ENCODE measurements around the gene NUMA1. TPM values are rescaled to one million over a fixed set of nuclear protein-coding genes. Genes with fewer than 3 reads are reported as not detected.

NUMA1 gene
- total RNA-seq, 2 experiments from 2014 or later, result 156 to 221 TPM

DNA sequence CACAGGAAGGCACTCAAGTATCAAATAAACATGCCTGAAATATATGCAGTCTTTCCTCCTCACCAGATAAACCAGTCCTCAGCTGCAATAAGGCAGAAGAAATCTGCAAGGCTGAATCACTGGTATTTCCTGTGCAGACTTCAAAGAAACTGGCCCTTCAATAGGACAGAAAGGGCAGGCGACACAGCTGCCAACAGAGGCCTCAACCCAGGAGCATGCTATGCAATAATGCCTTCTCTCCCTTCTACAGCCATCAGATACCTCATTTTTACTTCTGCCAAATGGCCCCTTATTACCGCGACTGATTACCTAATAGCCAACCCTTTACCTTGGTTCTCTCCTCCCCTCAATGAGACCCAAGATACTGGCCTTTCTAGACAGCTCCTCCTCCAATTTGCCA is 8.0 kb downstream of the NUMA1 start:
- Mint-ChIP-seq H3K9me3 (ENCODE audit: low read depth) (no peaks in the 10 kb centered on the region), H3K4me1 (peaks cover 53% of the 10 kb centered on the region), H3K27ac (no peak overlapping the region), H3K4me3 (no peak overlapping the region), H3K27me3 (no peaks in the 10 kb centered on the region), H3K36me3 (peaks cover 37% of the 10 kb centered on the region)
- DNase-seq (no peak), ATAC-seq (peak; percentile 18)
- CTCF ChIA-PET, result interaction anchor here (1.4 to 1.5 kb wide), 2 partner anchors 11 to 47 kb away, joined by 4 to 5 read pairs; no protein-coding TSS in a partner anchor

DNA sequence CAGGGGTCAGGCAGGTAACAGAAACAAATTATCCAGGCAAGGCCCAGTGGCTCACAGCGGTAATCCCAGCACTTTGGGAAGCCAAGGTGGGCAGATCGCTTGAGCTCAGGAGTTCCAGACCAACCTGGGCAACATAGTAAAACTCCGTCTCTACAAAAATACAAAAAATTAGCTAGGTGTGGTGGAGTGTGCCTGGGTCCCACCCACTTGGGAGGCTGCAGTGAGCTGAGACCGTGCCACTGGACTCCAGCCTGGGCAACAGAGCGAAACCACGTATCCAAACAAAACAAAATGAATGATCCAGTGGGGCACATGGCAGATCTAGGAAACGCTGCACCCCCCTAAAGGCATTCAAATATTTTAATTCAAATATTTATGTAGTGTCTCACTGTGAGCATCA is 9.9 kb downstream of the NUMA1 start:
- Mint-ChIP-seq H3K27me3 (no peaks in the 10 kb centered on the region), H3K4me1 (peaks cover 52% of the 10 kb centered on the region), H3K27ac (peak overlapping the region; percentile 13), H3K9me3 (ENCODE audit: low read depth) (no peaks in the 10 kb centered on the region), H3K36me3 (peaks cover 35% of the 10 kb centered on the region), H3K4me3 (no peak overlapping the region)
- CTCF ChIA-PET, result interaction anchor here (1.5 to 2.0 kb wide), 2 partner anchors 8 to 18 kb away, joined by 5 read pairs; no protein-coding TSS in a partner anchor
- DNase-seq (no peak), ATAC-seq (no peak)

DNA sequence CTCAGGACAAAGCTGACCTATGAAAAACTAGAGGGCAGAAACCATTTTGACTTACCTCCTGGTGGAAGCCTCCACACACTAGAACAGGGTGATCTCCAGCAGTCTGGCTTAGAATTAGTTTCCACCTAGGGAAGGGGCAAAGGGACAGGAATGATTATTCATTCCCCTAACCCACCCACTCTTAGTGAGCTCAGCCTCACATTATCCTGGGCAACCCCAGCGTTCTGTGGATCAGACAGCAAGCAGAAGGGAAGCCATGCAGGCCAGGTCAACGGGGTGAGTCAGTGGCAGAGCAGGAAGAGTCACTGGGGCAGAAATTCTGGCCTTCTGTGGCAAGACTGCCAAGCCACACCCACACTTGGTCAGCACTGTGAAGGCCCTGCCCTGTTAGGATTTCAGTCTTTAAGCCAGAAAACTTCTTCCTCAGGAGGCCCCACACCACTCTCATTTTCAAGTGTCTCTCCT is 10.5 kb downstream of the NUMA1 start:
- Mint-ChIP-seq H3K27me3 (no peaks in the 10 kb centered on the region), H3K27ac (peak overlapping the region; percentile 52), H3K4me1 (peaks cover 53% of the 10 kb centered on the region), H3K36me3 (peaks cover 36% of the 10 kb centered on the region), H3K4me3 (no peak overlapping the region), H3K9me3 (ENCODE audit: low read depth) (no peaks in the 10 kb centered on the region)
- ATAC-seq (no peak), DNase-seq (no peak)
- CTCF ChIA-PET, result interaction anchor here (1.5 to 2.0 kb wide), 2 partner anchors 9 to 18 kb away, joined by 5 read pairs; no protein-coding TSS in a partner anchor

DNA sequence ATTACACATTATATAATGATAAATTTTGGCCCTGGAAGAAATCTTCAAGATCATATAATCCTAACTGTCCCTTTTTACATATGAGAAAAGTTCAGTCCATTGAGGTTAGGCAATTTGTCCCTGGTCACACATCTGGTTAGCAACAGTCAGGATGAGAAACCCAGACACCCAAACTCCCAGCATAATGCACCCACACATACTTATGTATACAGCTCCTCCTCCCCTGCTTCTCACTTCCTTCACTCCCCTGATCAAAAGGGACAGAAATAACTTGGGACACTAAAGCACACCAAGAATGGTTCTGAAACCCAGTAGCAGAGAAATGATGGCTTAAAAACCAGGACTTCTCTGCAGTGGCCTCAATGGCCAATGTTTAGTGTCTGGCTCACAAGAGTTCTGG is 11.1 kb downstream of the NUMA1 start:
- Mint-ChIP-seq H3K27me3 (no peaks in the 10 kb centered on the region), H3K36me3 (peaks cover 36% of the 10 kb centered on the region), H3K27ac (peak overlapping the region; percentile 52), H3K9me3 (ENCODE audit: low read depth) (no peaks in the 10 kb centered on the region), H3K4me3 (no peak overlapping the region), H3K4me1 (peaks cover 53% of the 10 kb centered on the region)
- ATAC-seq (no peak), DNase-seq (no peak)
- CTCF ChIA-PET, result interaction anchor here (1.5 to 2.0 kb wide), 2 partner anchors 9 to 17 kb away, joined by 5 read pairs; no protein-coding TSS in a partner anchor

DNA sequence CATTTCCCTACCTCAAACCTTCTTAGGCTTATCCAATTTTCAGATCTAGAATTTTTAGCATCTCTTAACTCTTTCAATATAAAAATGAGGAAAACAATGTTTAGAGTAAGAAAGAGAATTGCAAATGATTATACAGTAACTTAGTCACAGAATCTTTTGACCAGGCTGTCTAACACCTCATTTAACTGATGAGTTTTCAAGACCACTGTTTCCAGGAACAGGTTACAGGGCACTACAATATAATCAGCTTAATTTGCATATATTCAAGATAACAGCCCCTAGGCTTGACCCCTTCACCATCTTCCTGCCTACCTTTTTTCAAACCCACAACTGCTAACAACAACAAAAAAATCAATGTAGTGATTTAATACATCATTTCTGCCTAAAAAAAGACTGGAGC is 12.7 kb downstream of the NUMA1 start:
- CTCF ChIA-PET, result interaction anchor here (0.9 to 1.8 kb wide), 4 partner anchors 11 to 77 kb away, joined by 3 to 6 read pairs (median 4); no protein-coding TSS in a partner anchor
- Mint-ChIP-seq H3K27me3 (no peaks in the 10 kb centered on the region), H3K27ac (no peak overlapping the region), H3K4me1 (peaks cover 46% of the 10 kb centered on the region), H3K36me3 (peaks cover 30% of the 10 kb centered on the region), H3K4me3 (no peak overlapping the region), H3K9me3 (ENCODE audit: low read depth) (no peaks in the 10 kb centered on the region)
- ATAC-seq, result no peak
- DNase-seq, result no peak

DNA sequence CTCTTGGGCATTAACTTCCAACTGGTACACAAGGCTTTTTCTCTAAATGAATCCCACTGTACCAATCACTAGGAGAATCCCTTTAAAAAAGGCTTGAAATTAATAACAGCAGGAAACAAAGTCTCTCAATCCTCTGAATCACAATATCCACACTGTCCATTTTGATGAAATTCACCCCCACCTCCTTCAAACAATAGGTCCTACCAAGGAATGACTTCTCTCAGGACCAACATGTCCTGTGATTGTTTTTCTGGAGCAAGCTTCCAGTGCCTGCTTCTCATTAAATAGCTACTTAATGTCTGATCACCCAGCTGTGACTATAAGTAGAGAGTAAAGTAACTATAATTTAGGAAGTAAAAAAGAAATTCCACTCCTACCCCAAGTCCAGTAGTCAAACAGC is 13.1 kb downstream of the NUMA1 start:
- H3K27ac Mint-ChIP-seq, result no peak overlapping the region
- peaks cover 26% of the 10 kb centered on the region for H3K36me3 Mint-ChIP-seq
- no peak for DNase-seq
- H3K9me3 Mint-ChIP-seq (ENCODE audit: low read depth), result no peaks in the 10 kb centered on the region
- peaks cover 42% of the 10 kb centered on the region for H3K4me1 Mint-ChIP-seq
- H3K27me3 Mint-ChIP-seq, result no peaks in the 10 kb centered on the region
- H3K4me3 Mint-ChIP-seq, result no peak overlapping the region
- CTCF ChIA-PET, result interaction anchor here (0.9 to 1.8 kb wide), 6 partner anchors 10 to 380 kb away, joined by 3 to 6 read pairs (median 3); no protein-coding TSS in a partner anchor
- no peak for ATAC-seq

DNA sequence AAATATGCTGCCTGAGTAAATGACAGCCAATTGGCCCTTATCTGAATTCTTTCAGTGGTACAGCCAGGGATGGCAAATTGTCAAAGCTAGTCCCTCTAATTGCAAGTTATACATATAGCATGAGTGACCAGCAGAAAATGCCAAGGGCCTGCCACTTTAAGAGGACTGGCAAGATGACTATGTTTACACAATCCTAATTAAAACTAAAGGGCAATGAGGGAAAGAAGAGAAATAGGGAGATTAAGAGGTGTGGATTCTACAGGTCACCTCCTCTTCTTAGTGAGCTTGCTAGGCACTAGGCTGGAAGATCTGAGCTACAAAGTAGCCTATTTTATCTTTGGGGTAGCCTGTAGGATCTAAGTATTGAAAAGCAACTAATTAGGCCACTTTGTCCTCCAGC is 13.5 kb downstream of the NUMA1 start:
- no peaks in the 10 kb centered on the region for H3K9me3 Mint-ChIP-seq (ENCODE audit: low read depth)
- H3K27ac Mint-ChIP-seq, result no peak overlapping the region
- peaks cover 28% of the 10 kb centered on the region for H3K36me3 Mint-ChIP-seq
- no peaks in the 10 kb centered on the region for H3K27me3 Mint-ChIP-seq
- CTCF ChIA-PET, result interaction anchor here (0.9 to 1.8 kb wide), 7 partner anchors 10 to 381 kb away, joined by 3 to 6 read pairs (median 3); no protein-coding TSS in a partner anchor
- H3K4me3 Mint-ChIP-seq, result no peak overlapping the region
- peaks cover 38% of the 10 kb centered on the region for H3K4me1 Mint-ChIP-seq
- ATAC-seq (no peak), DNase-seq (no peak)

DNA sequence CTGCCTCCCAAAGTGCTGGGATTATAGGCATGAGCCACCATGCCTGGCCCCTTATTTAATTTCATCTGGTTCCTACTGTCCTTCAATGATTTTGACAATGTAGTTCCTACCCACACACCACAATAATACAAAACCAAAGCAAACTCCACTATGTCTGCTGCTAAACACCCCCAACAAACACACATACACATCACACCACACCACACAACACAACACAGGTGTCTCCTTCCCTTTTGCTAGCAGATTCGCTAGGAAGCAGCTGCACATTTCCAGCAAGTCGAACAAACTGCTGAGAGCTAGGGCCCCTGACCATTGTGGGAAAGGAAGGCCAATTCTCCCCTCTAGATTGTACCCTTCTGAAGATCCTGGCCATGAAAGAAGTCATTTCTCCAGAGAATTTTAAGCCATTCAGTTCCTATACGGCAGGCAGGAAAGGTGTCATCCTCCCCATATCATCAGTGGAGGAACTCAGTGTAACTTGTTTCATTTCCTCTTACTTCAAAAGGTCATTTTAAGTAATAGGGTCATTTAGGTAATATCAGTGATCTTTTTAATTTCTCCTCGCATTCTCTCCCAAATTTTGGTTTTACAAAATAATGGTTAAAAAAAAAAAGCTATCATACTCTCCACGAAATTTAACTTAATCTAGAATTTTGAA is 18.5 kb downstream of the NUMA1 start:
- CTCF ChIA-PET, result interaction anchor here (1.7 to 2.4 kb wide), 2 partner anchors 11 to 13 kb away, joined by 5 read pairs; no protein-coding TSS in a partner anchor
- Mint-ChIP-seq H3K9me3 (ENCODE audit: low read depth) (no peaks in the 10 kb centered on the region), H3K4me1 (peaks cover 8% of the 10 kb centered on the region), H3K27me3 (no peaks in the 10 kb centered on the region), H3K4me3 (no peak overlapping the region), H3K36me3 (peaks cover 20% of the 10 kb centered on the region), H3K27ac (no peak overlapping the region)
- no peak for DNase-seq
- ATAC-seq, result no peak

DNA sequence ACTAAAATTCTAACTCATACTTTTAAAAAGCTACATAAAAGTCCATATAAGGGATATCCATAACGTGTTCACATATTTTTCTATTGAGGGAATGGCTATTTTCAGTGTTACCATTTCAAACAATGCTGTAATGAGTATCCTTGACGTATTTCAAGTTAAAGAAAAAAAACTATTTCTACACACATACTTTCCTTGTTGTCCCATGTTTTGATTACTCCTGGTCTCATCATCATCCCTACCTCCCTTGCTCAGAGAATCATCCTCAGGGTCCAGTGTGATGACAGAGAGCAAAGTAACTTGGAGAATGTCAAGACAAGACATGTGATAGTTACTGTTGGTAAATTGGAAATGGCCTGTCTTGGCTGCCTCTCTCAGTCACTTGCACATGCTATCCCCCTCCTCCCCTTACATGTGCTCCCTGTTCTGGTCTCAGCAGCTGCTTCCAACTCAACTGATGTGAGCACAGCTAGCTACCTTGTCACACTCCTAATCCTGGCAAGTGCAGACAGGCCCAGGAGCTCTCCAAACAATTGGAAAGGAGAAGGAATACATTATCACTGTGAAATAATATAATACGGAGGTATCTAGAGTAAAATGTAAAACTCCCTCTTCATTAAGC is 21.8 kb downstream of the NUMA1 start:
- Mint-ChIP-seq H3K4me3 (no peak overlapping the region), H3K27ac (no peak overlapping the region), H3K36me3 (peaks cover 13% of the 10 kb centered on the region), H3K27me3 (no peaks in the 10 kb centered on the region), H3K4me1 (peaks cover 8% of the 10 kb centered on the region), H3K9me3 (ENCODE audit: low read depth) (no peaks in the 10 kb centered on the region)
- CTCF ChIA-PET, result interaction anchor here (1.1 to 2.3 kb wide), 3 partner anchors 29 to 124 kb away, joined by 3 to 11 read pairs (median 3); no protein-coding TSS in a partner anchor
- ATAC-seq (no peak), DNase-seq (no peak)

DNA sequence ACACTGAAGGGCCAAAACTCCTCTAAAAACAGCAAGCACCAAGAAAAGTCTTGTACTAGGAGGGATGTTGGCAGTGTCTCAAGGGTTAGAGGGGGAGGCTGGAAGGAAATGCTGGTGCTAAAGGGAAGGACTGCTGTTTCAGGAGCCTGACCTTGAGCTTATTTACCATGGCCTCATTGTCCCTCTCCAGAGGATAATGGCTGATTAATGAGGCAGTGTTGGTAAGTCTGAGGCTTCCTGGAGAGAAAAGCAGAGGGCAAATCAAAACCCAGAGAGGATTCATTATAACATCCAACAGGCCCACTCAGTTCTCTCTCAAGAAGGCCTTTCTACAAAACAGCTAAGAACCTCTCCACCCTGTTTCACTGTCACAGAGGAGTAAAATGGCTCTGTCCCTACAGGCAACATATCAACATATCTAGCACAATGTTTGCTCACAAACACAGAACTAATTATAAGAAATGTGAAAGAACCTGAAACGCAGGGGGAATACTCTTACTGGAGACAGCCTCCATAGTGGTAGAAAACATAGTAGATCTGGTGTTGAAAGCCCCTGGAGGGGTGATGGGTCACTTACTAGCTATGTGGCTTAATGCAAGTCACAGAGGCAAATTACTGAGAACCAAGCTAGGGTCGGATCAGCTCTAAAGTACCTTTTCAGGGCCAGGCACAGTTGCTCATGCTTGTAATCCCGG is 31.4 kb downstream of the NUMA1 start:
- no peaks in the 10 kb centered on the region for H3K27me3 Mint-ChIP-seq
- H3K4me1 Mint-ChIP-seq, result peaks cover 2% of the 10 kb centered on the region
- H3K36me3 Mint-ChIP-seq, result peaks cover 25% of the 10 kb centered on the region
- no peak for ATAC-seq
- no peaks in the 10 kb centered on the region for H3K9me3 Mint-ChIP-seq (ENCODE audit: low read depth)
- H3K27ac Mint-ChIP-seq, result no peak overlapping the region
- CTCF ChIA-PET, result interaction anchor here (0.6 to 2.8 kb wide), 6 partner anchors 9 to 28 kb away, joined by 3 to 9 read pairs (median 5); no protein-coding TSS in a partner anchor
- H3K4me3 Mint-ChIP-seq, result no peak overlapping the region
- DNase-seq, result no peak

DNA sequence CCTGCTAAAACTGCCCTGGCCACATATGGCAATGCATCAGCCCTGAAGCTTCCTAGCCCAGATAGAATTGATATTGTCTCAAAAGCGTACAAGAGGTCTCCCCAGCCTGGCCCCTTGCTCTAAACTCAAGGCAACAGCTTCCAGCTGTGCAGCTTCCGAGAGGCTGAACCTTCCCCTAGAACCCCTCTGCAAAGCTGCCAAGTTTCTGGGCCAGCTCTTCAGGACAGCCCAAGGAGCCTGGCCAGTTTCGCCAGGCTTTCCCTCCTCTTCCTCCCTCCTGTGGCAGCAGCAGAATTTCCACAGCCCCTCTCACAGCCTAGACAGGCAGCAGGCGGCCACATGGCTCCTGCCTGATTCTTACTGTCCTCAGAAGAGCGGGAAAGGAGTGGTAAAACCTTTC is 34.5 kb downstream of the NUMA1 start:
- Mint-ChIP-seq H3K9me3 (ENCODE audit: low read depth) (no peaks in the 10 kb centered on the region), H3K36me3 (peaks cover 20% of the 10 kb centered on the region), H3K4me1 (peaks cover 6% of the 10 kb centered on the region), H3K27ac (no peak overlapping the region), H3K27me3 (no peaks in the 10 kb centered on the region), H3K4me3 (no peak overlapping the region)
- no peak for ATAC-seq
- CTCF ChIA-PET, result no interaction called here
- no peak for DNase-seq

DNA sequence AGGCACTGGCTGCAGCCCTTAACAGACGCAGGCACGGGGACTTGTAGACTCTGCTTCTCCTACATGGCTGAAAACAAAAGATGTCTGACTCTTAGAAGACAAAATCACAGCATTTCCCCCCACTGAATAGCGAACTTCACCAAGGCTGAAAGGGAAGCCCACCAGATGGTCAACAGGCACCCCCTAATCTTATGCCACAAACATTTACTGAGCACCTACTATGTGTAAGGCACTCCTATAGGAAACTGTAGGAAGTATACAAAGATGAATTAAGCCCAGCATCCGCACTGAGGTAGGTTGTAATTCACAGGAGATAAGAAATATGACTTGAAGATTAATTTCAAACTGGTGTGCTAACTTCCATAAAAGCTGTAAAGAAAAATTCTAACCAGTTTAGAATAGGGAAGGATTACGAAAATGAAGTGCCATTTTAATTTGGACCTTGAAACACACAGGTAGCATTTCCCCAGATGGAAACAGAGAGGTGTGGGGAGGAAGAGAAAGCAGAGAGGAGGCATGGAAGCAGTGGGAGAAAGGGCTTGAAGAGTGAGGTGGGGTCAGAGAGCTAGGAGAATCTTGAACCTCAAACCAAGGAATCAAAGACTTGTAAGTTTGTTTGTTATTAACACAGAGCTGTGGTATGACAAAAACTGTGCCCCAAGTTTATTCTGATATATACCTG is 38.1 kb downstream of the NUMA1 start:
- Mint-ChIP-seq H3K4me1 (peaks cover 11% of the 10 kb centered on the region), H3K27me3 (no peaks in the 10 kb centered on the region), H3K4me3 (no peak overlapping the region), H3K9me3 (ENCODE audit: low read depth) (no peaks in the 10 kb centered on the region), H3K27ac (no peak overlapping the region), H3K36me3 (peaks cover 8% of the 10 kb centered on the region)
- ATAC-seq, result no peak
- DNase-seq, result no peak
- CTCF ChIA-PET, result interaction anchor here (1.1 to 1.3 kb wide), 4 partner anchors 10 to 102 kb away, joined by 3 to 4 read pairs (median 3); no protein-coding TSS in a partner anchor
